ENCODE measurements around the gene RAB40B. TPM values are rescaled to one million over a fixed set of nuclear protein-coding genes. Genes with fewer than 3 reads are reported as not detected.

RAB40B gene
- total RNA-seq, 6 experiments from 2014 or later = 8.0 to 14.8 (median 9.3) TPM

DNA sequence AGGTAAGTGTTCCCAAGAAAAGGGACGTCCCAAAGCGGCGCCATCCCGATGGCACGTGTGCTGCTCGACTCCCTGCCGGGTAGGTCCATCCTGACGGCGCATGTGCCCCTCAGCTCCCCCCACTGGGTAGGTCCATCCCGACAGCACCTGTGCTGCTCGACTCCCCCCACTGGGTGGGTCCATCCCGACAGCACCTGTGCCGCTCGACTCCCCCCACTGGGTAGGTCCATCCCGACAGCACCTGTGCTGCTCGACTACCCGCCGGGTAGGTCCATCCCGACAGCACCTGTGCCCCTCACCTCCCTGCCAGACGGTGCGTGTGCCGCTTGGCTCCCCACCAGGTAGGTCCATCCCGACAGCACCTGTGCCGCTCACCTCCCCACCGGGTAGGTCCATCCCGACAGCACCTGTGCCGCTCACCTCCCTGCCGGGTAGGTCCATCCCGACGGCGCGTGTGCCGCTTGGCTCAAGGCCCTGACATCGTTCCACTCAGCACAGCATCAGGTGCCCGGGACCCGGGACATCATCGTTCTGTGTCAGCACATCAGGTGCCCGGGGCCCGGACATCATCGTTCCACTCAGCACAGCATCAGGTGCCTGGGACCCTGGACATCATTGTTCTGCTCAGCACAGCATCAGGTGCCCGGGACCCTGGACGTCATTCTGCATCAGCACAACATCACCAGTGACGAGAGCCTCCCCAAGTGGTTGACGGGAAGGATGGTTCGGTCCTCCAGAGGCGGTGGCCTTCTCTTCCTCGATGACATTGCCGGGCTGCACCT, 31.2 kb upstream of the RAB40B start:
- peaks cover 36% of the 10 kb centered on the region for H3K36me3 Mint-ChIP-seq (ENCODE audit: low read depth)
- no peak for DNase-seq
- TF ChIP-seq, protein P1, sequence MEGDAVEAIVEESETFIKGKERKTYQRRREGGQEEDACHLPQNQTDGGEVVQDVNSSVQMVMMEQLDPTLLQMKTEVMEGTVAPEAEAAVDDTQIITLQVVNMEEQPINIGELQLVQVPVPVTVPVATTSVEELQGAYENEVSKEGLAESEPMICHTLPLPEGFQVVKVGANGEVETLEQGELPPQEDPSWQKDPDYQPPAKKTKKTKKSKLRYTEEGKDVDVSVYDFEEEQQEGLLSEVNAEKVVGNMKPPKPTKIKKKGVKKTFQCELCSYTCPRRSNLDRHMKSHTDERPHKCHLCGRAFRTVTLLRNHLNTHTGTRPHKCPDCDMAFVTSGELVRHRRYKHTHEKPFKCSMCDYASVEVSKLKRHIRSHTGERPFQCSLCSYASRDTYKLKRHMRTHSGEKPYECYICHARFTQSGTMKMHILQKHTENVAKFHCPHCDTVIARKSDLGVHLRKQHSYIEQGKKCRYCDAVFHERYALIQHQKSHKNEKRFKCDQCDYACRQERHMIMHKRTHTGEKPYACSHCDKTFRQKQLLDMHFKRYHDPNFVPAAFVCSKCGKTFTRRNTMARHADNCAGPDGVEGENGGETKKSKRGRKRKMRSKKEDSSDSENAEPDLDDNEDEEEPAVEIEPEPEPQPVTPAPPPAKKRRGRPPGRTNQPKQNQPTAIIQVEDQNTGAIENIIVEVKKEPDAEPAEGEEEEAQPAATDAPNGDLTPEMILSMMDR (IDR thresholded peaks at IDR 0.05) = no peak
- peaks cover 22% of the 10 kb centered on the region for H3K9me3 Mint-ChIP-seq
- H3K27me3 Mint-ChIP-seq (ENCODE audit: insufficient read depth) = no peaks in the 10 kb centered on the region
- no peaks in the 10 kb centered on the region for H3K4me1 Mint-ChIP-seq (ENCODE audit: low read depth)
- no peak overlapping the region for H3K27ac Mint-ChIP-seq
- no peak overlapping the region for H3K4me3 Mint-ChIP-seq

DNA sequence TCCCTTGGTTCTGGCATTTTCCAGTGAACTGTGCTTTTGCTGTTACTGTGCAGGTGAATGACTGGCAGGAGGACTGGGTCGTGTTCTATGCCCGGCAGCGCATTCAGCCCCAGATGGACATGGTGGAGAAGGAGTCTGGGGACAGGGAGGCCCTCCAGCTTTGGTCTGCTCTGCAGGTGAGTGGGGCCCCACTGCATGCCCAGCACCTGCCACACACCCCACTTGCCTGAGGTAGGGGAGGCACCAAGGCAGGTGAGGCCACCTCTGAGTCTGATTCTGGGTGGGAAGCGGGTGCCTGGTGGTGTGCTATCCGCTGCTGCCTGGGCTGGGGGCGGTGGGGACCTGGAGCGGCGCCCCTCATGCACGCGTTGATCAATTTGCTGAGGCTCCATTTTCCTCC, 27.9 kb upstream of the RAB40B start:
- no peak overlapping the region for H3K27ac Mint-ChIP-seq
- no peak overlapping the region for H3K4me3 Mint-ChIP-seq
- H3K36me3 Mint-ChIP-seq (ENCODE audit: low read depth) = peaks cover 21% of the 10 kb centered on the region
- peaks cover 3% of the 10 kb centered on the region; the same call in 1 of the 2 replicates for H3K9me3 Mint-ChIP-seq
- DNase-seq = no peak
- TF ChIP-seq, protein P1 (IDR thresholded peaks at IDR 0.05) = no peak
- no peaks in the 10 kb centered on the region for H3K4me1 Mint-ChIP-seq (ENCODE audit: low read depth)
- H3K27me3 Mint-ChIP-seq (ENCODE audit: insufficient read depth) = no peaks in the 10 kb centered on the region

DNA sequence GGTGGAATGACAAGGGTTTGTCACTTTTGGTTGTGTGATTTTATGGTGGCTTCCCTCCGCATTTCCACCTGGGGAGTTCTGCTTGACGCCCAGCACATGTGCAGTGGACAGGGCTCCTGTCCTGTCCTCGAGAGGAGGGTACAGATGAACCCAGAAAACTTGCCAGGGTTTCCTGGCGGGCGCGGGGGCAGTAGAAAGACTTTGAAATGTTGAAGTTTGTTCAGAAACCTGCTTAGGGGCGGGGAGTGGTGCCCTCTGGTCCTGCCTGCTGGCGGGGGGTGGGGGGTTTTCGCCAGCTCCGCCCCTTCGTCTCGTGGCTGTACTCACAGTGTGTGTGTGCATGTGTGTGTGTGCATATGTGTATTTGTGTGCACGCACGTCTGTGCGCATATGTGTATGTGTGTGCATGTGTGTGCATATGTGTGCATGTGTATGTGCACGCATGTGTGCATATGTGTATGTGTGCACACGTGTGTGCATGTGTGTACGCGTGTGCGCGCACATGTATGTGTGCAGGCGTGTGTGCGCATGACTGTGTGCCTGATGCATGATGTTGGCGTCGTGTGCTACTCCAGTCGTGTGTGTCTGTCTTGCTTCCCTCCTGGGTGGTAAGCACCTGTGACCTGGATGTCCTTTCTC, 24.8 kb upstream of the RAB40B start:
- H3K4me1 Mint-ChIP-seq (ENCODE audit: low read depth) = peaks cover under 1% of the 10 kb centered on the region; the same call in 1 of the 2 replicates
- H3K27ac Mint-ChIP-seq = no peak overlapping the region
- DNase-seq = no peak
- no peak overlapping the region for H3K4me3 Mint-ChIP-seq
- H3K36me3 Mint-ChIP-seq (ENCODE audit: low read depth) = peaks cover 13% of the 10 kb centered on the region; the same call in 1 of the 2 replicates
- TF ChIP-seq, protein P1 (IDR thresholded peaks at IDR 0.05) = no peak
- H3K27me3 Mint-ChIP-seq (ENCODE audit: insufficient read depth) = no peaks in the 10 kb centered on the region
- no peaks in the 10 kb centered on the region for H3K9me3 Mint-ChIP-seq

DNA sequence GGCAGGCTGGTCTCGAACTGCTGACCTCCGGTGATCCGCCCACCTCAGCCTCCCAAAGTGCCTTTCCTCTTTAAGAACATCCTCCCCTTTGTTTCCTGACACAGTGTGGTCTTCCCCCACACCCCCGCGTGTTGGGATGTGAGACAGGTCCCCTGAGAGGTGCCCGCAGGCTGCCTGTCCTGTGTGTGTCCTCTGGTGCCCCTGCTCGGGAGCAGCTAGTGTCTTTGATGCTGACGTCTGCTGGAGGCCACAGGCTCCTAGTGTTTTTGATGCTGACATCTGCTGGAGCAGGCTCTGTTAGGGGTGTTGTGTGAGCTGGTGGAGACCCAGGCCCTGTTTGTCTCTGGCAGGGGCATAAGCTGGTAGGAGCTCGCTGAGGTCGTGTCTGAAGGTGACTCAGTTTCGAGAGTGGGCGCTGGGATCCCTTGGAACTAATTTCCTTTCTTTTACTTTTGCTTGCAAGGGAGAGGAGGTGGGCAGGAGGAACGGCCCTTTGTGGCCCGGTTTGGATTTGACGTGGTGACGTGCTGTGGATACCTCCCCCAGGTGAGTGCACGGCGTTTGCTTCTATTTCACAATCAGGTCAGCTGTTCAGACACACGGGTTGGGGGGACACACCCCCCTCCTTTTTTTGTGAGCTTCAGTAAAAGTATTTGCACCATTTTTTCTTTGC, 24.0 kb upstream of the RAB40B start:
- no peak overlapping the region for H3K27ac Mint-ChIP-seq
- H3K36me3 Mint-ChIP-seq (ENCODE audit: low read depth) = peaks cover 13% of the 10 kb centered on the region; the same call in 1 of the 2 replicates
- DNase-seq = no peak
- peaks cover 2% of the 10 kb centered on the region; the same call in 1 of the 2 replicates for H3K27me3 Mint-ChIP-seq (ENCODE audit: insufficient read depth)
- H3K4me3 Mint-ChIP-seq = no peak overlapping the region
- no peaks in the 10 kb centered on the region for H3K9me3 Mint-ChIP-seq
- peaks cover 8% of the 10 kb centered on the region for H3K4me1 Mint-ChIP-seq (ENCODE audit: low read depth)
- TF ChIP-seq, protein P1 (IDR thresholded peaks at IDR 0.05) = no peak

DNA sequence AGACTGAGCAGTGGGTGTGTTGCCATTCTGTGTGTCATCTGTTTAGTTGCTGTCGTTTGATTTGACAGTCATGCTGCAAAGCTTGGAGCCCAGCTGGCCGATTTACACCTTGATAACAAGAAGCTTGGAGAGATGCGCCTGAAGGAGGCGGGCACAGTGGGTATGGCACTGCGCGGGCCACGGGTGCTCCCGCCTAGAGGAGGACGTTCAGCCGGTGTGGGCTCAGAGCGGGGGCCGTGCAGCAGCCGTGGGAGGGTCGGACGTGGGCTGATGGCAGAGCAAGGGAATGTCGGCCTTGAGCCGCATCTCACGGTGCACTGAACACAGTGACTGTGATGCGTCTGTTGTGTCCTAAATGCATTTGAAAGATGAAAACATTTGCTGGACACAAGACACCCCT, 21.7 kb upstream of the RAB40B start:
- no peak overlapping the region for H3K4me3 Mint-ChIP-seq
- H3K36me3 Mint-ChIP-seq (ENCODE audit: low read depth) = peaks cover 13% of the 10 kb centered on the region; the same call in 1 of the 2 replicates
- no peak for DNase-seq
- peaks cover 2% of the 10 kb centered on the region; the same call in 1 of the 2 replicates for H3K27me3 Mint-ChIP-seq (ENCODE audit: insufficient read depth)
- no peak overlapping the region for H3K27ac Mint-ChIP-seq
- peaks cover 12% of the 10 kb centered on the region for H3K4me1 Mint-ChIP-seq (ENCODE audit: low read depth)
- no peaks in the 10 kb centered on the region for H3K9me3 Mint-ChIP-seq
- TF ChIP-seq, protein P1 (IDR thresholded peaks at IDR 0.05) = no peak
